Spinal cord (tissue), 9 donors: ENCODE results near the gene NPHP3. TPM values are rescaled to one million over a fixed set of nuclear protein-coding genes. Genes with fewer than 3 reads are reported as not detected.

Experiments used
- DNase-seq, 6 donors: peaks; one replicate each; pipeline versions ENCODE4 v3.0.0 to v3.0.0-alpha.2; 2013 to 2015; ENCODE audit warnings: low spot score in 6 of 6, low read depth in 4 of 6
- H3K27ac ChIP-seq: one replicate; pipeline ENCODE4 v1.5.1; 2013; ENCODE audit warnings: low read depth, low read length, control low read depth
- H3K27me3 ChIP-seq: one replicate; pipeline ENCODE4 v1.6.1; 2013; ENCODE audit warnings: low read length; ENCODE audit not compliant: control insufficient read depth, insufficient read depth
- H3K36me3 ChIP-seq: one replicate; pipeline ENCODE4 v1.6.1; 2013; ENCODE audit warnings: low read length; ENCODE audit not compliant: control insufficient read depth, insufficient read depth
- H3K4me1 ChIP-seq: one replicate; pipeline ENCODE4 v1.6.1; 2013; ENCODE audit warnings: low read length; ENCODE audit not compliant: control insufficient read depth, insufficient read depth
- H3K4me3 ChIP-seq: one replicate; pipeline ENCODE4 v1.5.1; 2013; ENCODE audit warnings: low read depth, low read length, control low read depth
- H3K9me3 ChIP-seq: one replicate; pipeline ENCODE4 v1.6.1; 2013; ENCODE audit warnings: low read length; ENCODE audit not compliant: control insufficient read depth, insufficient read depth
- polyA plus RNA-seq, 2 donors: library from polyadenylated mRNA; unstranded; fragments of 120-200 nt; gene quantifications; one replicate each; pipeline ENCODE4 v1.2.1, GENCODE V29; 2013; ENCODE audit not compliant: insufficient read length in 2 of 2
- total RNA-seq, 2 donors: library from RNA; depleted of rRNA in 1 of 2; stranded (reverse); fragments of 120-200 nt in 1 of 2; fragments of >200 nt in 1 of 2; gene quantifications; one replicate each; pipeline versions ENCODE4 v1.2.3 to v1.2.4, GENCODE V29; 2013 to 2014

Gene NPHP3
- total and polyA plus RNA-seq, 4 donors: 23.8 to 49.5 (median 35.4) TPM

- Histone ChIP-seq H3K27me3 (no peaks in the 10 kb centered on the region), H3K4me1 (no peaks in the 10 kb centered on the region), H3K4me3 (no peak overlapping the region), H3K9me3 (no peaks in the 10 kb centered on the region), H3K36me3 (peaks cover 5% of the 10 kb centered on the region), H3K27ac (no peak overlapping the region)
- no peak for DNase-seq
These were observed 87.2 kb downstream of the NPHP3 start for GRCh38 chr3:132635052-132635451.

Other genes starting within 250 kb of the NPHP3 start
- gene ACKR4, start 125.1 kb downstream of the NPHP3 start, total RNA-seq: 1 to 10 TPM; 1.1 to 1.8 TPM
- gene ACKR4, start 125.1 kb downstream of the NPHP3 start, polyA plus RNA-seq: under 1 TPM; 0.62 to 0.66 TPM
- gene ACAD11, start 62.6 kb downstream of the NPHP3 start, total RNA-seq: 10 to 100 TPM; 27.9 to 42.2 TPM
- gene ACAD11, start 62.6 kb downstream of the NPHP3 start, polyA plus RNA-seq: 10 to 100 TPM; 20.3 to 24.2 TPM
- 10 to 100 TPM; 44.5 to 61.4 TPM for gene UBA5, start 62.1 kb downstream of the NPHP3 start, total RNA-seq
- gene UBA5, start 62.1 kb downstream of the NPHP3 start, polyA plus RNA-seq: 10 to 100 TPM; 52.9 to 79.2 TPM